SK-N-SH (cell line): ENCODE data around the gene LYZL6. TPM values are rescaled to one million over a fixed set of nuclear protein-coding genes. Genes with fewer than 3 reads are reported as not detected.

Experiments used
- CTCF ChIA-PET: fragments of 300-600, 350-600 bp; formaldehyde crosslinking; extraction: SDS; loops from one replicate; lab custom pipeline; 2021; lab: Yijun Ruan, JAX
- POLR2A ChIA-PET: fragments of 350-600 bp; sonication (Branson Sonifier 250); formaldehyde crosslinking; extraction: SDS; loops from one replicate; lab custom pipeline; 2020; ENCODE audit warnings: antibody characterized with exemption, inconsistent platforms; lab: Yijun Ruan, JAX
- DNase-seq: peaks from one replicate; pipeline ENCODE4 v3.0.0; 2012
- H2AFZ ChIP-seq: fragments of 200-600 bp; sonication (generic); 2 replicates; pipeline ENCODE4 v1.8.1; 2016; ENCODE audit warnings: antibody characterized with exemption, mild to moderate bottlenecking, low read depth
- H3F3A ChIP-seq: fragments of 200-600 bp; sonication (generic); replicated peaks from 2 replicates; pipeline ENCODE3; 2016; ENCODE audit warnings: antibody characterized with exemption, mild to moderate bottlenecking; ENCODE audit not compliant: insufficient read depth
- H3K27ac ChIP-seq, 2 experiments: fragments of 200-500 bp in 1 of 2; fragments of 200-600 bp in 1 of 2; sonication (Bioruptor generic) in 1 of 2; sonication (generic), shearing (Covaris generic) in 1 of 2; 2 replicates each; pipeline versions ENCODE4 v1.5.1 to v1.6.1; 2014 to 2016; ENCODE audit warnings: low read depth in 2 of 2, inconsistent platforms in 1 of 2, low read length in 1 of 2, mild to moderate bottlenecking in 1 of 2, mixed read lengths in 1 of 2
- H3K27me3 ChIP-seq: fragments of 200-600 bp; sonication (generic), shearing (Covaris generic); 2 replicates; pipeline ENCODE4 v1.6.1; 2016; ENCODE audit warnings: mixed run types; ENCODE audit not compliant: insufficient read depth
- H3K36me3 ChIP-seq, 2 experiments: fragments of 200-500 bp in 1 of 2; fragments of 200-600 bp in 1 of 2; sonication (Bioruptor generic) in 1 of 2; sonication (generic) in 1 of 2; replicated peaks in 1 of 2; 2 replicates each; pipeline versions ENCODE3 to v1.5.1; 2014 to 2016; ENCODE audit warnings: low read length in 1 of 2, mild to moderate bottlenecking in 1 of 2; ENCODE audit not compliant: insufficient read depth in 2 of 2, control insufficient read depth in 1 of 2
- H3K4me1 ChIP-seq, 2 experiments: fragments of 200-500 bp in 1 of 2; fragments of 200-600 bp in 1 of 2; sonication (Bioruptor generic) in 1 of 2; sonication (generic), shearing (Covaris generic) in 1 of 2; 2 replicates each; pipeline versions ENCODE4 v1.5.1 to v1.6.1; 2014 to 2016; ENCODE audit warnings: low read depth in 1 of 2, low read length in 1 of 2, mixed run types in 1 of 2; ENCODE audit not compliant: insufficient read depth in 2 of 2, control insufficient read depth in 1 of 2
- H3K4me2 ChIP-seq: fragments of 200-600 bp; sonication (generic), shearing (Covaris generic); 2 replicates; pipeline ENCODE4 v1.6.1; 2017; ENCODE audit warnings: mixed run types
- H3K4me3 ChIP-seq, 2 experiments: fragments of 200-500 bp in 1 of 2; fragments of 200-600 bp in 1 of 2; sonication (Bioruptor generic) in 1 of 2; sonication (generic), shearing (Covaris generic) in 1 of 2; 2 replicates each; pipeline versions ENCODE4 v1.5.1 to v1.8.1; 2014 to 2016; ENCODE audit warnings: low read depth in 2 of 2, inconsistent platforms in 1 of 2, low read length in 1 of 2, mild to moderate bottlenecking in 1 of 2, mixed read lengths in 1 of 2, moderate library complexity in 1 of 2
- H3K79me2 ChIP-seq: fragments of 200-600 bp; sonication (generic); 2 replicates; pipeline ENCODE4 v1.8.1; 2017; ENCODE audit warnings: mild to moderate bottlenecking; ENCODE audit not compliant: insufficient read depth
- H3K9ac ChIP-seq: fragments of 200-600 bp; sonication (generic); 2 replicates; pipeline ENCODE4 v1.6.1; 2017; ENCODE audit warnings: mixed run types
- H3K9me2 ChIP-seq: fragments of 200-600 bp; sonication (generic); 2 replicates; pipeline ENCODE4 v1.6.1; 2017; ENCODE audit warnings: mixed run types
- H3K9me3 ChIP-seq: fragments of 200-600 bp; sonication (generic); 2 replicates; pipeline ENCODE4 v1.6.1; 2017; ENCODE audit warnings: mixed run types, mild to moderate bottlenecking, moderate library complexity
- H4K20me1 ChIP-seq: fragments of 200-600 bp; sonication (generic); 2 replicates; pipeline ENCODE4 v1.6.1; 2017; ENCODE audit warnings: mild to moderate bottlenecking, mixed run types; ENCODE audit not compliant: insufficient read depth
- FOSL2 ChIP-seq: IDR thresholded peaks from 2 replicates; pipeline ENCODE4 v1.4.0; 2012; ENCODE audit warnings: low read depth, mild to moderate bottlenecking, moderate library complexity, borderline replicate concordance
- GABPA ChIP-seq: IDR thresholded peaks from 2 replicates; pipeline ENCODE4 v1.4.0; 2012; ENCODE audit warnings: low read depth, mild to moderate bottlenecking
- GATA2 ChIP-seq: sonication (generic); formaldehyde crosslinking; IDR thresholded peaks from 2 replicates; pipeline ENCODE4 v1.5.0; 2020; ENCODE audit warnings: mild to moderate bottlenecking, missing genetic modification reagents
- JUND ChIP-seq: IDR thresholded peaks from 2 replicates; pipeline ENCODE4 v1.4.0; 2012
- NFIC ChIP-seq: IDR thresholded peaks from 2 replicates; pipeline ENCODE4 v1.4.0; 2012; ENCODE audit warnings: borderline replicate concordance
- NRF1 ChIP-seq: IDR thresholded peaks from 2 replicates; pipeline ENCODE4 v1.6.1; 2012; ENCODE audit warnings: low read depth, mild to moderate bottlenecking, low read length
- RCOR1 ChIP-seq: fragments of 150-350 bp; IDR thresholded peaks from 2 replicates; pipeline ENCODE4 v1.6.1; 2017; ENCODE audit warnings: antibody characterized with exemption, low read length
- RXRA ChIP-seq: IDR thresholded peaks from 2 replicates; pipeline ENCODE4 v1.4.0; 2012; ENCODE audit warnings: low read depth, mild to moderate bottlenecking, borderline replicate concordance
- TAF1 ChIP-seq: IDR thresholded peaks from 2 replicates; pipeline ENCODE4 v1.6.1; 2012; ENCODE audit warnings: low read depth, mild to moderate bottlenecking, low read length, moderate library complexity, borderline replicate concordance
- TCF12 ChIP-seq: IDR thresholded peaks from 2 replicates; pipeline ENCODE4 v1.4.0; 2012
- YY1 ChIP-seq: IDR thresholded peaks from 2 replicates; pipeline ENCODE4 v1.4.0; 2012; ENCODE audit warnings: low read depth, mild to moderate bottlenecking
- WGBS: methylation state at CpG from one replicate; pipeline ENCODE4 v1.1.6; 2017; ENCODE audit warnings: low lambda C conversion rate; 5-methylcytosine and 5-hydroxymethylcytosine counted together
- polyA plus RNA-seq, 3 experiments: library from polyadenylated mRNA; depleted of rRNA; stranded (reverse); fragments of >200 nt; gene quantifications; 2 replicates each; pipeline ENCODE4 v1.2.3, GENCODE V29; 2012
- TF ChIP-seq, protein P1 (sequence below): fragments of 150-350 bp; IDR thresholded peaks from 2 replicates; pipeline ENCODE4 v1.6.1; 2017; ENCODE audit warnings: antibody characterized with exemption, low read length, low read depth, borderline replicate concordance
- TF ChIP-seq, protein P2 (sequence below): fragments of 150-350 bp; IDR thresholded peaks from 2 replicates; pipeline ENCODE4 v1.6.1; 2016; ENCODE audit warnings: mild to moderate bottlenecking, low read depth, low read length
- TF ChIP-seq, protein P3 (sequence below): IDR thresholded peaks from 2 replicates; pipeline ENCODE4; 2012
- TF ChIP-seq, protein P4 (sequence below): IDR thresholded peaks from 2 replicates; pipeline ENCODE4 v1.4.0; 2012; ENCODE audit warnings: low read depth, borderline replicate concordance

LYZL6 gene
- polyA plus RNA-seq, 1 of the 3 experiments (the other 2 are of a cell fraction) = not detected

DNA sequence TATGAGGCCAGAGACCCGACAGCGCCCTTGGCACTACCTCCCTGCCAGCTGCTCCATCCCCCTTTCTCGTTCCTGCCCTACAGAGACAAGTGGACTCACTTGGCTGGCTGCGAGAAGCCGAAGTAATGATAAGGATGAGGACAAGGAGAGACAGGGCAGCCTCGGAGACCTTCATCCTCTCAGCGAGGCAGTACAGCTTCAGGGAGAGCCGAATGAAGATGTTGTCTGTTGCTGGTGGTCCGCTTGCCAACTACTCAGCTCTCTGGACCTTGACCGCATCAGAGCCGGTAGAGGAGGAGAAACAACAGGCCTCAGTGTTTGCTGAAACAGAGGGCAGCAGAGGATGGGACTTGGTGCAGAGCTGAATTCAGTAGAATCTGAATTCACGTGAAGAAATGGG is 37.7 kb upstream of the LYZL6 start, which contains the start of gene CCL16:
Gene CCL16, minus strand, starts transcription at position 252 of the 400 bp plus-strand sequence. Its CDS starts 77 bp downstream, at position 175.
- WGBS = 29% methylated on average over 12 of the region's 12 CpGs
- peaks cover 48% of the 10 kb centered on the region; the same call in 1 of the 2 replicates for H3K27me3 ChIP-seq
- TF ChIP-seq, protein P1, sequence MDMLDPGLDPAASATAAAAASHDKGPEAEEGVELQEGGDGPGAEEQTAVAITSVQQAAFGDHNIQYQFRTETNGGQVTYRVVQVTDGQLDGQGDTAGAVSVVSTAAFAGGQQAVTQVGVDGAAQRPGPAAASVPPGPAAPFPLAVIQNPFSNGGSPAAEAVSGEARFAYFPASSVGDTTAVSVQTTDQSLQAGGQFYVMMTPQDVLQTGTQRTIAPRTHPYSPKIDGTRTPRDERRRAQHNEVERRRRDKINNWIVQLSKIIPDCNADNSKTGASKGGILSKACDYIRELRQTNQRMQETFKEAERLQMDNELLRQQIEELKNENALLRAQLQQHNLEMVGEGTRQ = no peak
- TF ChIP-seq RXRA (no peak), RCOR1 (no peak)
- TF ChIP-seq, protein P2, sequence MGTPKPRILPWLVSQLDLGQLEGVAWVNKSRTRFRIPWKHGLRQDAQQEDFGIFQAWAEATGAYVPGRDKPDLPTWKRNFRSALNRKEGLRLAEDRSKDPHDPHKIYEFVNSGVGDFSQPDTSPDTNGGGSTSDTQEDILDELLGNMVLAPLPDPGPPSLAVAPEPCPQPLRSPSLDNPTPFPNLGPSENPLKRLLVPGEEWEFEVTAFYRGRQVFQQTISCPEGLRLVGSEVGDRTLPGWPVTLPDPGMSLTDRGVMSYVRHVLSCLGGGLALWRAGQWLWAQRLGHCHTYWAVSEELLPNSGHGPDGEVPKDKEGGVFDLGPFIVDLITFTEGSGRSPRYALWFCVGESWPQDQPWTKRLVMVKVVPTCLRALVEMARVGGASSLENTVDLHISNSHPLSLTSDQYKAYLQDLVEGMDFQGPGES = no peak
- TF ChIP-seq, all 33 proteins: peak for 0
- Histone ChIP-seq H3K9me3 (no peaks in the 10 kb centered on the region), H3K79me2 (no peaks in the 10 kb centered on the region), H3K4me1 (no peaks in the 10 kb centered on the region), H3F3A (no peaks in the 10 kb centered on the region), H4K20me1 (no peaks in the 10 kb centered on the region), H3K4me2 (no peak within 1 kb of the TSS), H3K36me3 (no peaks in the 10 kb centered on the region), H3K4me3 (no peak within 1 kb of the TSS), H3K27ac (no peak within 1 kb of the TSS), H3K9ac (no peak within 1 kb of the TSS), H2AFZ (no peak within 1 kb of the TSS), H3K9me2 (no peaks in the 10 kb centered on the region)
- no peak for DNase-seq
- ChIA-PET POLR2A (no interaction called here), CTCF (interaction anchor here (0.8 to 2.3 kb wide), 4 partner anchors 12 to 311 kb away, joined by 3 to 7 read pairs (median 4); no protein-coding TSS in a partner anchor)

GRCh38 chr17:35978346-35978745 is 34.8 kb upstream of the LYZL6 start:
- no peaks in the 10 kb centered on the region for H3K9me2 ChIP-seq
- peaks cover 33% of the 10 kb centered on the region; the same call in 1 of the 2 replicates for H3K27me3 ChIP-seq
- no peak overlapping the region for H3K4me2 ChIP-seq
- H3K4me1 ChIP-seq = no peaks in the 10 kb centered on the region
- H3K27ac ChIP-seq = no peak overlapping the region
- ChIA-PET POLR2A (no interaction called here), CTCF (interaction anchor here (1.1 to 5.2 kb wide), 3 partner anchors 9 to 169 kb away, joined by 3 to 59 read pairs (median 5); no protein-coding TSS in a partner anchor)
- H3K4me3 ChIP-seq = no peak overlapping the region
- no peaks in the 10 kb centered on the region for H3K79me2 ChIP-seq
- no peak overlapping the region for H2AFZ ChIP-seq
- H4K20me1 ChIP-seq = no peaks in the 10 kb centered on the region
- H3F3A ChIP-seq = no peaks in the 10 kb centered on the region
- TF ChIP-seq, protein P3, sequence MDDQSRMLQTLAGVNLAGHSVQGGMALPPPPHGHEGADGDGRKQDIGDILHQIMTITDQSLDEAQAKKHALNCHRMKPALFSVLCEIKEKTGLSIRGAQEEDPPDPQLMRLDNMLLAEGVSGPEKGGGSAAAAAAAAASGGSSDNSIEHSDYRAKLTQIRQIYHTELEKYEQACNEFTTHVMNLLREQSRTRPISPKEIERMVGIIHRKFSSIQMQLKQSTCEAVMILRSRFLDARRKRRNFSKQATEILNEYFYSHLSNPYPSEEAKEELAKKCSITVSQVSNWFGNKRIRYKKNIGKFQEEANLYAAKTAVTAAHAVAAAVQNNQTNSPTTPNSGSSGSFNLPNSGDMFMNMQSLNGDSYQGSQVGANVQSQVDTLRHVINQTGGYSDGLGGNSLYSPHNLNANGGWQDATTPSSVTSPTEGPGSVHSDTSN = no peak
- TF ChIP-seq YY1 = no peak
- no peaks in the 10 kb centered on the region for H3K36me3 ChIP-seq
- H3K9ac ChIP-seq = no peak overlapping the region
- WGBS = 15% methylated on average over 3 of the region's 3 CpGs
- DNase-seq = no peak
- H3K9me3 ChIP-seq = no peaks in the 10 kb centered on the region

GRCh38 chr17:35977509-35977908 is 34.0 kb upstream of the LYZL6 start:
- H3K9me3 ChIP-seq = no peaks in the 10 kb centered on the region
- no peaks in the 10 kb centered on the region for H3F3A ChIP-seq
- H3K9ac ChIP-seq = no peak overlapping the region
- no peak for DNase-seq
- H3K4me3 ChIP-seq = no peak overlapping the region
- no peaks in the 10 kb centered on the region for H3K79me2 ChIP-seq
- no peaks in the 10 kb centered on the region for H3K4me1 ChIP-seq
- ChIA-PET CTCF (interaction anchor here (0.7 to 5.2 kb wide), 4 partner anchors 8 to 170 kb away, joined by 3 to 59 read pairs (median 7); no protein-coding TSS in a partner anchor), POLR2A (no interaction called here)
- H3K36me3 ChIP-seq = no peaks in the 10 kb centered on the region
- H3K27me3 ChIP-seq = peaks cover 27% of the 10 kb centered on the region; the same call in 1 of the 2 replicates
- no peak overlapping the region for H2AFZ ChIP-seq
- no peak overlapping the region for H3K4me2 ChIP-seq
- H4K20me1 ChIP-seq = no peaks in the 10 kb centered on the region
- 9% methylated on average over 5 of the region's 7 CpGs for WGBS
- no peaks in the 10 kb centered on the region for H3K9me2 ChIP-seq
- H3K27ac ChIP-seq = no peak overlapping the region
- TF ChIP-seq RXRA (no peak), NFIC (no peak), GATA2 (CRISPR knock-in tag) (no peak), FOSL2 (no peak), TCF12 (no peak), TAF1 (no peak), JUND (no peak), NRF1 (no peak), GABPA (no peak)
- TF ChIP-seq, protein P1 = no peak
- TF ChIP-seq, protein P4, sequence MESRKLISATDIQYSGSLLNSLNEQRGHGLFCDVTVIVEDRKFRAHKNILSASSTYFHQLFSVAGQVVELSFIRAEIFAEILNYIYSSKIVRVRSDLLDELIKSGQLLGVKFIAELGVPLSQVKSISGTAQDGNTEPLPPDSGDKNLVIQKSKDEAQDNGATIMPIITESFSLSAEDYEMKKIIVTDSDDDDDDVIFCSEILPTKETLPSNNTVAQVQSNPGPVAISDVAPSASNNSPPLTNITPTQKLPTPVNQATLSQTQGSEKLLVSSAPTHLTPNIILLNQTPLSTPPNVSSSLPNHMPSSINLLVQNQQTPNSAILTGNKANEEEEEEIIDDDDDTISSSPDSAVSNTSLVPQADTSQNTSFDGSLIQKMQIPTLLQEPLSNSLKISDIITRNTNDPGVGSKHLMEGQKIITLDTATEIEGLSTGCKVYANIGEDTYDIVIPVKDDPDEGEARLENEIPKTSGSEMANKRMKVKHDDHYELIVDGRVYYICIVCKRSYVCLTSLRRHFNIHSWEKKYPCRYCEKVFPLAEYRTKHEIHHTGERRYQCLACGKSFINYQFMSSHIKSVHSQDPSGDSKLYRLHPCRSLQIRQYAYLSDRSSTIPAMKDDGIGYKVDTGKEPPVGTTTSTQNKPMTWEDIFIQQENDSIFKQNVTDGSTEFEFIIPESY = no peak
- TF ChIP-seq, all 33 proteins: peak for 0
